ENCODE results near the gene SLC25A21. TPM values are rescaled to one million over a fixed set of nuclear protein-coding genes. Genes with fewer than 3 reads are reported as not detected.

SLC25A21 gene
- total RNA-seq, 1 experiment from 2014 or later, result 7.1 TPM

- Histone ChIP-seq H3K4me1 (ENCODE audit: insufficient read depth, low read length) (no peaks in the 10 kb centered on the region; the same call in 1 of the 2 replicates), H2AFZ (ENCODE audit: low read length) (no peak overlapping the region), H2BK120ac (ENCODE audit: low read depth, low read length, poor library complexity, severe bottlenecking) (no peak overlapping the region), H2BK20ac (ENCODE audit: low read depth, low read length, poor library complexity, severe bottlenecking) (no peak overlapping the region), H3K23ac (ENCODE audit: insufficient read length, low read depth, low read length) (no peak overlapping the region), H2AK5ac (ENCODE audit: insufficient read length, low read length) (no peak overlapping the region), H3K18ac (ENCODE audit: insufficient read length, low read depth, low read length) (no peak overlapping the region), H3K4me2 (ENCODE audit: insufficient read depth, insufficient read length, low read length) (no peak overlapping the region), H3K23me2 (ENCODE audit: insufficient read length, low read depth, low read length, poor library complexity, severe bottlenecking) (peaks cover 7% of the 10 kb centered on the region), H3T11ph (ENCODE audit: low read length) (no peak overlapping the region), H3K79me2 (ENCODE audit: insufficient read depth, low read length) (peaks cover 5% of the 10 kb centered on the region; the same call in 1 of the 2 replicates), H3K14ac (ENCODE audit: insufficient read depth, low read length) (no peak overlapping the region), H4K5ac (ENCODE audit: insufficient read length, low read depth, low read length) (no peak overlapping the region), H3K4ac (ENCODE audit: low read depth, low read length) (no peak overlapping the region), H3K27ac (ENCODE audit: insufficient read length, low read depth, low read length) (no peak overlapping the region), H4K91ac (ENCODE audit: insufficient read length, low read depth, low read length) (no peak overlapping the region), H3K27me3 (ENCODE audit: insufficient read depth, low read length) (no peaks in the 10 kb centered on the region), H3K9ac (ENCODE audit: extremely low read depth, insufficient read length, low read length) (no peak overlapping the region), H3K56ac (ENCODE audit: insufficient read length, low read depth, low read length) (no peak overlapping the region), H2BK15ac (ENCODE audit: low read depth, low read length) (no peak overlapping the region), H2BK12ac (ENCODE audit: insufficient read length, low read depth, low read length) (no peak overlapping the region), H4K8ac (replicated peaks; ENCODE audit: insufficient read length, low read depth, low read length) (no peak overlapping the region), H4K20me1 (ENCODE audit: control insufficient read depth, insufficient read depth, insufficient read length) (no peaks in the 10 kb centered on the region), H2BK5ac (ENCODE audit: insufficient read length, low read length) (no peak overlapping the region), H3K9me3 (ENCODE audit: control insufficient read depth, low read depth, low read length) (peaks cover 12% of the 10 kb centered on the region), H3K79me1 (ENCODE audit: insufficient read depth, low read depth, low read length, poor library complexity, severe bottlenecking) (peaks cover 6% of the 10 kb centered on the region)
- TF ChIP-seq CTCF (conservative IDR thresholded peaks at IDR 0.05), result no peak
- H3K9me3 Mint-ChIP-seq, result peaks cover 35 to 36% of the 10 kb centered on the region in 2 experiments
- peaks cover 34 to 37% (median 36%) of the 10 kb centered on the region in 3 experiments for H3K36me3 Mint-ChIP-seq (ENCODE audit: insufficient read depth in 1 of 3, low read depth in 3 of 3)
- H3K4me1 Mint-ChIP-seq, result peaks cover 18 to 20% of the 10 kb centered on the region in 2 experiments
- DNase-seq, result no peak
- H3K27me3 Mint-ChIP-seq (ENCODE audit: low read depth), result no peaks in the 10 kb centered on the region
- H3K4me3 Mint-ChIP-seq, result no peak overlapping the region
- no CpG with 5 or more reads among the region's 2 CpGs for WGBS (ENCODE audit: extremely low coverage, insufficient read length, low lambda C conversion rate)
- no peak overlapping the region; a peak in 1 of 7 replicates for H3K27ac Mint-ChIP-seq
These were observed 30.4 kb upstream of the SLC25A21 start for GRCh38 chr14:37202812-37203211.

Data from H9 (cell line).